ENCODE measurements around the gene PIK3R1.

- TF ChIP-seq CTCF (IDR thresholded peaks at IDR 0.05; ENCODE audit: low read depth, low read length, missing input control) (no peak), EGR1 (IDR thresholded peaks at IDR 0.05; ENCODE audit: low read depth in 2 of 2) (no peak), RXRA (IDR thresholded peaks at IDR 0.05) (no peak), YY1 (IDR thresholded peaks at IDR 0.05) (no peak), MAX (IDR thresholded peaks at IDR 0.05) (no peak)
Measured at GRCh38 chr5:68298479-68298878, 82.9 kb downstream of the PIK3R1 start.
